ENCODE measurements around the gene ANKS1B.

- TF ChIP-seq POLR2AphosphoS5 (IDR thresholded peaks at IDR 0.05; ENCODE audit: low read depth, low read length) (no peak), CTCF (IDR thresholded peaks at IDR 0.05) (no peak), REST (IDR thresholded peaks at IDR 0.05; ENCODE audit: insufficient read depth in 1 of 2, low read depth in 2 of 2, low read length in 1 of 2) (no peak), TCF7L2 (IDR thresholded peaks at IDR 0.05; ENCODE audit: low read depth, low read length) (no peak)
Measured at GRCh38 chr12:98714426-98714825, 1270.3 kb downstream of the ANKS1B start.
